Activated CD8-positive, alpha-beta memory T cell treated with anti-CD3 and anti-CD28 coated beads, Interleukin-2, amount 50 U/mL, for 24 hours (primary cell): ENCODE data around the gene HJURP.

Source experiments
- DNase-seq: peaks from one replicate; pipeline ENCODE4 v3.0.0-alpha.2; 2020; ENCODE audit errors: extremely low read depth

HJURP gene

GRCh38 chr2:233794128-233794658 is 60.1 kb downstream of the HJURP start:
- no peak for DNase-seq

GRCh38 chr2:233793465-233794127 is 60.7 kb downstream of the HJURP start:
- DNase-seq, result no peak

GRCh38 chr2:233792720-233793119 is 61.6 kb downstream of the HJURP start:
- DNase-seq, result no peak

GRCh38 chr2:233791883-233792329 is 62.4 kb downstream of the HJURP start:
- no peak for DNase-seq

GRCh38 chr2:233791151-233791882 is 63.0 kb downstream of the HJURP start:
- no peak for DNase-seq

GRCh38 chr2:233789554-233789953 is 64.8 kb downstream of the HJURP start:
- DNase-seq, result no peak
